B cell (primary cell): ENCODE measurements around the gene CAP1. TPM values are rescaled to one million over a fixed set of nuclear protein-coding genes. Genes with fewer than 3 reads are reported as not detected.

Experiments used
- ATAC-seq: fragments of 200-7000 bp; cut with Tn5 transposase; one replicate; pipeline ENCODE4 v1.10.0; 2021; ENCODE audit warnings: low read depth, mild to moderate bottlenecking, moderate number of reproducible peaks, moderate library complexity
- CTCF ChIA-PET: fragments of 350-600 bp; sonication (Branson Sonifier 250); formaldehyde crosslinking; loops from one replicate; lab custom pipeline; 2021; ENCODE audit warnings: antibody characterized with exemption, inconsistent platforms; lab: Charles Lee
- POLR2A ChIA-PET: fragments of 350-600 bp; sonication (Branson Sonifier 250); formaldehyde crosslinking; loops from one replicate; lab custom pipeline; 2021; ENCODE audit warnings: antibody characterized with exemption; lab: Charles Lee
- DNase-seq: peaks from one replicate; pipeline ENCODE4 v3.0.0; 2013
- H2AFZ ChIP-seq: 2 replicates; pipeline ENCODE4 v1.6.1; 2012; ENCODE audit warnings: mild to moderate bottlenecking, low read depth, low read length; ENCODE audit not compliant: insufficient read depth, poor library complexity, severe bottlenecking
- H3K27ac ChIP-seq, 2 donors: 1 replicate in 1 of 2; 2 replicates in 1 of 2; pipeline ENCODE4 v1.5.1; 2012 to 2013; ENCODE audit warnings: low read length in 2 of 2, mild to moderate bottlenecking in 2 of 2, moderate library complexity in 1 of 2
- H3K27me3 ChIP-seq, 4 experiments: fragments of 200-600 bp in 1 of 4; sonication (generic) in 1 of 4; replicated peaks in 1 of 4; 1 replicate in 2 of 4; 2 replicates in 2 of 4; pipeline versions ENCODE4 v1.6.1 to v1.7.0; 2013 to 2016; ENCODE audit warnings: low read length in 3 of 4, mild to moderate bottlenecking in 2 of 4, mixed read lengths in 1 of 4, moderate library complexity in 1 of 4; ENCODE audit not compliant: insufficient read depth in 4 of 4, control insufficient read depth in 3 of 4; ENCODE audit errors: control extremely low read depth in 1 of 4
- H3K36me3 ChIP-seq, 2 experiments: replicated peaks in 1 of 2; 1 replicate in 1 of 2; 2 replicates in 1 of 2; pipeline versions ENCODE4 v1.6.1 to v1.7.1; 2013; ENCODE audit warnings: low read length in 1 of 2; ENCODE audit not compliant: insufficient read depth in 2 of 2, control insufficient read depth in 1 of 2; ENCODE audit errors: control extremely low read depth in 1 of 2, extremely low read depth in 1 of 2
- H3K4me1 ChIP-seq, 2 donors: fragments of 200-600 bp in 1 of 2; sonication (generic) in 1 of 2; 1 replicate in 1 of 2; 2 replicates in 1 of 2; pipeline versions ENCODE4 v1.5.1 to v1.6.1; 2013 to 2017; ENCODE audit warnings: low read length in 2 of 2; ENCODE audit not compliant: control insufficient read depth in 2 of 2, insufficient read depth in 2 of 2
- H3K4me2 ChIP-seq: replicated peaks from 2 replicates; pipeline ENCODE3; 2012; ENCODE audit warnings: mild to moderate bottlenecking, low read depth, low read length; ENCODE audit not compliant: poor library complexity, severe bottlenecking
- H3K4me3 ChIP-seq, 5 experiments: fragments of 200-600 bp in 1 of 5; sonication (generic) in 1 of 5; 1 replicate in 3 of 5; 2 replicates in 2 of 5; pipeline versions ENCODE4 v1.5.1 to v1.7.0; 2011 to 2016; ENCODE audit warnings: low read length in 4 of 5, mild to moderate bottlenecking in 4 of 5, low read depth in 2 of 5, control low read depth in 1 of 5, moderate library complexity in 1 of 5; ENCODE audit not compliant: insufficient read depth in 1 of 5; ENCODE audit errors: control extremely low read depth in 1 of 5, extremely low read depth in 1 of 5
- H3K79me2 ChIP-seq: fragments of 200-600 bp; sonication (generic); one replicate; pipeline ENCODE4 v1.6.0; 2016; ENCODE audit warnings: low read length; ENCODE audit not compliant: control insufficient read depth, insufficient read depth
- H3K9ac ChIP-seq: fragments of 200-600 bp; sonication (generic); 2 replicates; pipeline ENCODE4 v1.6.1; 2017; ENCODE audit warnings: mild to moderate bottlenecking, low read length, moderate library complexity
- H3K9me3 ChIP-seq, 3 donors: one replicate each; pipeline versions ENCODE4 v1.6.1 to v1.7.1; 2013; ENCODE audit warnings: low read length in 2 of 3; ENCODE audit not compliant: control insufficient read depth in 2 of 3, insufficient read depth in 1 of 3; ENCODE audit errors: control extremely low read depth in 1 of 3
- H4K20me1 ChIP-seq: 2 replicates; pipeline ENCODE4 v1.6.0; 2012; ENCODE audit warnings: mild to moderate bottlenecking, low read length; ENCODE audit not compliant: insufficient read depth, control insufficient read depth, poor library complexity, severe bottlenecking
- H3K27ac Mint-ChIP-seq: one replicate; pipeline ENCODE4 v1.8.0; 2021; ENCODE audit warnings: mixed read lengths
- H3K27me3 Mint-ChIP-seq: one replicate; pipeline ENCODE4 v1.8.0; 2021; ENCODE audit warnings: mixed read lengths
- H3K4me1 Mint-ChIP-seq: one replicate; pipeline ENCODE4 v1.8.0; 2021; ENCODE audit warnings: mixed read lengths
- H3K4me3 Mint-ChIP-seq: one replicate; pipeline ENCODE4 v1.8.0; 2021; ENCODE audit warnings: mixed read lengths
- H3K9me3 Mint-ChIP-seq: one replicate; pipeline ENCODE4 v1.8.0; 2022; ENCODE audit warnings: mixed read lengths; ENCODE audit not compliant: insufficient read depth
- EZH2 ChIP-seq: IDR thresholded peaks from 2 replicates; pipeline ENCODE4 v1.6.1; 2012; ENCODE audit warnings: borderline replicate concordance, low read depth, mild to moderate bottlenecking, moderate library complexity, low read length; ENCODE audit not compliant: insufficient read depth, poor library complexity, severe bottlenecking
- whole genome bisulfite sequencing: methylation state at CpG from one replicate; pipeline ENCODE4 v1.1.5; 2013; ENCODE audit warnings: missing lambda C conversion rate; ENCODE audit not compliant: insufficient coverage; 5-methylcytosine and 5-hydroxymethylcytosine counted together
- intact Hi-C: fragments of 100-400 bp; cut with micrococcal nuclease; formaldehyde crosslinking; loops from one replicate; pipeline ENCODE4 v1.10.0; 2022
- polyA minus RNA-seq: library from RNA; depleted of rRNA, polyadenylated mRNA; stranded (reverse); fragments of >200 nt; gene quantifications from 2 replicates; pipeline ENCODE4 v1.2.3, GENCODE V29; 2012
- polyA plus RNA-seq: library from polyadenylated mRNA; depleted of rRNA; stranded (reverse); fragments of >200 nt; gene quantifications from 2 replicates; pipeline ENCODE4 v1.2.3, GENCODE V29; 2012
- total RNA-seq, 2 donors: library from RNA; stranded (reverse); fragments of 120-200 nt in 1 of 2; gene quantifications; 1 replicate in 1 of 2; 2 replicates in 1 of 2; pipeline versions ENCODE4 v1.2.3 to v1.2.4, GENCODE V29; 2013 to 2022
- TF ChIP-seq, protein P1 (sequence below): fragments of 200-600 bp; IDR thresholded peaks from one replicate; pipeline ENCODE4 v1.8.0; 2022; ENCODE audit warnings: antibody characterized with exemption, mild to moderate bottlenecking

The CAP1 gene, protein sequence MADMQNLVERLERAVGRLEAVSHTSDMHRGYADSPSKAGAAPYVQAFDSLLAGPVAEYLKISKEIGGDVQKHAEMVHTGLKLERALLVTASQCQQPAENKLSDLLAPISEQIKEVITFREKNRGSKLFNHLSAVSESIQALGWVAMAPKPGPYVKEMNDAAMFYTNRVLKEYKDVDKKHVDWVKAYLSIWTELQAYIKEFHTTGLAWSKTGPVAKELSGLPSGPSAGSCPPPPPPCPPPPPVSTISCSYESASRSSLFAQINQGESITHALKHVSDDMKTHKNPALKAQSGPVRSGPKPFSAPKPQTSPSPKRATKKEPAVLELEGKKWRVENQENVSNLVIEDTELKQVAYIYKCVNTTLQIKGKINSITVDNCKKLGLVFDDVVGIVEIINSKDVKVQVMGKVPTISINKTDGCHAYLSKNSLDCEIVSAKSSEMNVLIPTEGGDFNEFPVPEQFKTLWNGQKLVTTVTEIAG
- total RNA-seq (195 and 203 TPM in 2 replicates), polyA plus RNA-seq (146 and 175 TPM in 2 replicates), polyA minus RNA-seq (182 and 223 TPM in 2 replicates)
- 289 TPM for total RNA-seq (2013)

DNA sequence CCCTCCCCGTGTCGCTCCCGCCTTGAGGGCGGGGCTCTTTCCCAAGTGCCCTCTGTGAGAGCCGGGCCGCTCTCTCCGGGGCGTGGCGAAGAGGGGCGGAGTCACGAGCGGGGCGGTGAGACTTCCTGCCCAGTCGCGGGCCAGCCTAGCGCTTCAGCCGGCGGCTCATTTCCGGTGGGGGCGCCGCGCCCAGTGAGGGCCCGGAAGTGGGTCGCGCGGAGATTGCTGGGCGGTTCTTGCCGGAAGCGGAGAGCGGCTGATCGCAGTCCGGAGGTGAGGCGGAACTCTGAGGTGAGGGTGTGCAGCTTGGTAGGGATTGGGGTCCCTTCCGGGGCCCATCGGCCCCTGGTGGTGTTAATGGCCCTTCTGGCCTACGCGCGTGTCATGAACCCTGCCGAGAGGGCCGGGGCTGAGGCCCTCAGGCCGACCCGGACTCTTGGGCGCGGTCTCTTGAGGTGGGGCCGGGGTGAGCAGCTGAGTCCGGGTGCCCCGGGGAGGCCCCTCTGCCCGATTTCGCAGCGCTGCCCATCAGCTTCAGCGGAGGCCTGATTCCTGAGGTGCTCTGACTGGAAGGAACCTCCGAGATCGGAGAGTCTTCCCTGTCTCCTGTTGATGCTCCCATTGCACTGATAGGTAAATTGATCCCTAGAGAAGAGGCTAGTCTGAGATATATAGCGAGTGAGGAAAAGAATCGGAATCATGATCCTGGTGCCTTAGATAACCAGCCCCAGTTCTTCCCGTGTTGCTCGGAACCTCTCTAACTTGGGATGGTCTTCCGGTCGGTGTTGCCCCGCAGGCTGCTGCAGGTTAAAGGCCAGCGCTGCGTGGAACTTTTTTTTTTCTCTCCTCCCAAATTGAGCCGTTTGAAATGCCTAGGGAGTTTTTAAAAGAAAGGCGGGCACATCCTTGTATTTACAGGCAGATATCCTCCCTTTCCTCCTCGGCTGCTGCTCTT lies at the start of gene CAP1:
Gene CAP1 (plus strand): TSS at position 219 of the 955 bp plus-strand sequence. CDS start 18,618 bp downstream, outside the sequence.
- Mint-ChIP-seq H3K4me1 (peaks cover 71% of the 10 kb centered on the region), H3K9me3 (no peaks in the 10 kb centered on the region), H3K4me3 (peak within 1 kb of the TSS; percentile 99), H3K27ac (peak within 1 kb of the TSS; percentile 100), H3K27me3 (no peaks in the 10 kb centered on the region)
- intact Hi-C loops: loop anchor here (1.0 to 5.0 kb wide), 6 partner anchors 25 to 667 kb away; partner anchors contain the start of genes MFSD2A, PPT1, RLF and ZNF684
- TF ChIP-seq, protein P1, sequence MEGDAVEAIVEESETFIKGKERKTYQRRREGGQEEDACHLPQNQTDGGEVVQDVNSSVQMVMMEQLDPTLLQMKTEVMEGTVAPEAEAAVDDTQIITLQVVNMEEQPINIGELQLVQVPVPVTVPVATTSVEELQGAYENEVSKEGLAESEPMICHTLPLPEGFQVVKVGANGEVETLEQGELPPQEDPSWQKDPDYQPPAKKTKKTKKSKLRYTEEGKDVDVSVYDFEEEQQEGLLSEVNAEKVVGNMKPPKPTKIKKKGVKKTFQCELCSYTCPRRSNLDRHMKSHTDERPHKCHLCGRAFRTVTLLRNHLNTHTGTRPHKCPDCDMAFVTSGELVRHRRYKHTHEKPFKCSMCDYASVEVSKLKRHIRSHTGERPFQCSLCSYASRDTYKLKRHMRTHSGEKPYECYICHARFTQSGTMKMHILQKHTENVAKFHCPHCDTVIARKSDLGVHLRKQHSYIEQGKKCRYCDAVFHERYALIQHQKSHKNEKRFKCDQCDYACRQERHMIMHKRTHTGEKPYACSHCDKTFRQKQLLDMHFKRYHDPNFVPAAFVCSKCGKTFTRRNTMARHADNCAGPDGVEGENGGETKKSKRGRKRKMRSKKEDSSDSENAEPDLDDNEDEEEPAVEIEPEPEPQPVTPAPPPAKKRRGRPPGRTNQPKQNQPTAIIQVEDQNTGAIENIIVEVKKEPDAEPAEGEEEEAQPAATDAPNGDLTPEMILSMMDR: no peak
- TF ChIP-seq EZH2: no peak
- Histone ChIP-seq H3K27ac (peak within 1 kb of the TSS; percentile 91 to 98), H3K9ac (peak within 1 kb of the TSS; percentile 86), H3K4me3 (peak within 1 kb of the TSS; percentile 88 to 100 (median 97)), H3K27me3 (no peaks in the 10 kb centered on the region), H2AFZ (peak within 1 kb of the TSS; percentile 83), H3K4me1 (peaks cover 70 to 83% of the 10 kb centered on the region in 2 donors), H3K36me3 (peaks cover 0 to 11% of the 10 kb centered on the region in 2 experiments), H3K4me2 (peak within 1 kb of the TSS; percentile 89), H3K9me3 (no peaks in the 10 kb centered on the region), H4K20me1 (peaks cover 46% of the 10 kb centered on the region), H3K79me2 (peaks cover 53% of the 10 kb centered on the region)
- ChIA-PET POLR2A (interaction anchor here (0.6 to 2.9 kb wide), 7 partner anchors 17 to 651 kb away, joined by 3 to 24 read pairs (median 4); partner anchors contain the start of genes MFSD2A and NFYC), CTCF (interaction anchor here (1.3 to 3.0 kb wide), 7 partner anchors 8 to 298 kb away, joined by 3 to 11 read pairs (median 5); partner anchors contain the start of gene PPT1)
- WGBS: under 1% methylated on average over 58 of the region's 65 CpGs
- DNase-seq (peak; percentile 100), ATAC-seq (peak; percentile 86)
